HG02798 (cell line): ENCODE measurements around the gene AMH.
"Not testable (repeated sequence)": the region's sequence is repeated elsewhere in the genome, so short reads cannot be mapped to it uniquely, and the experiment has no call there.

ENCODE experiments used
- ATAC-seq: cut with Tn5 transposase; IDR thresholded peaks from one replicate; pipeline ENCODE4 v1.9.1; 2021; ENCODE audit warnings: mild to moderate bottlenecking; ENCODE audit not compliant: unreplicated experiment, poor library complexity

AMH gene

GRCh38 chr19:2281265-2282061, 32.3 kb downstream of the AMH start:
- ATAC-seq, result not testable (repeated sequence)

GRCh38 chr19:2282062-2282861, 33.1 kb downstream of the AMH start, which contains the start of gene PEAK3:
TSS of gene PEAK3 (minus strand) at chr19:2282175. CDS start at chr19:2280931, 1,244 bp downstream.
- ATAC-seq, result no peak

DNA sequence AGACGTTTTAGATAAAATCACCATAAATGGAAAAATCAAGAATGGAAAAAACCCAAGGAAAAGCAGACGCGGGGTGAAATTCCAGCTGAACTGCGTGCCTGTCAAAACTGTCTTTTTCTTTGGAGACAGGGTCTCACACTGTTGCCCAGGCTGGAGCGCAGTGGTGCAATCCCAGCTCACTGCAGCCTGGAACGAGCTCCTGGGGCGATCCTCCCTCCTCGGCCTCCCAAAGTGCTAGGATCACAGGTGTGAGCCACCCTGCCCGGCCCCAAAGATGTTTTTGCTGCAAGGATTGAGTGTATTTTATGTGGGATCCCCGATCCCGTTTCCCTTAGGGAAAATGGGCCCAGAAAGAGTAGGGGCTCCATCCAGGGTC, 33.7 kb downstream of the AMH start:
- no peak for ATAC-seq

DNA sequence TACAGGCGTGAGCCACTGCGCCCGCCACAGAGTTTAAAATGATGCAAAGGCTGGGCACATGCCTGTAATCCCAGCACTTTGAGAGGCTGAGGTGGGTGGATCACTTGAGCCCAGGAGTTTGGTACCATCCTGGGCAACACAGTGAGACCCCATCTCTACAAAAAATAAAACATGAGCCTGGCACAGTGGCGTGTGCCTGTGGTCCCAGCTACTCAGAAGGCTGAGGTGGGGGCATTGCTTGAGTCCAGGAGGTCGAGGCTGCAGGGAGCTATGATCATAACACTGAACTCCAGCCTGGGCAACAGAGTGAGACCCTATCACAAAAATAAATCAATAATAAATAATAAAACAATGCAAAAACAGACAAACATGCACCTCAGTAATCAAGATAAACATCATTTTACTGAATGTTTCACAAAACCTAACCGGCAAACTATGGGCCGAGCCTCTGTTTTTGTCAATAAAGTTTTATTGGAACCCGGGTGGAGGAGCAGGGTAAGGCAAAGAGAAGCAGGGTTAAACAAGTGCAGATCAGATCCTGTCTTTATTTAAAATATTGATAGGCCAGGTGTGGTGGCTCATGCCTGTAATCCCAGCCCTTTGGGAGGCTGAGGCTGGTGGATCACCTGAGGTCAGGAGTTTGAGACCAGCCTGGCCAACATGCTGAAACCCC, 34.8 kb downstream of the AMH start:
- ATAC-seq, result no peak

GRCh38 chr19:2286402-2287140, 37.4 kb downstream of the AMH start:
- no peak for ATAC-seq

- ATAC-seq, result no peak
Observed at GRCh38 chr19:2287585-2288337, 38.6 kb downstream of the AMH start.

GRCh38 chr19:2288338-2288817, 39.3 kb downstream of the AMH start:
- ATAC-seq, result no peak

DNA sequence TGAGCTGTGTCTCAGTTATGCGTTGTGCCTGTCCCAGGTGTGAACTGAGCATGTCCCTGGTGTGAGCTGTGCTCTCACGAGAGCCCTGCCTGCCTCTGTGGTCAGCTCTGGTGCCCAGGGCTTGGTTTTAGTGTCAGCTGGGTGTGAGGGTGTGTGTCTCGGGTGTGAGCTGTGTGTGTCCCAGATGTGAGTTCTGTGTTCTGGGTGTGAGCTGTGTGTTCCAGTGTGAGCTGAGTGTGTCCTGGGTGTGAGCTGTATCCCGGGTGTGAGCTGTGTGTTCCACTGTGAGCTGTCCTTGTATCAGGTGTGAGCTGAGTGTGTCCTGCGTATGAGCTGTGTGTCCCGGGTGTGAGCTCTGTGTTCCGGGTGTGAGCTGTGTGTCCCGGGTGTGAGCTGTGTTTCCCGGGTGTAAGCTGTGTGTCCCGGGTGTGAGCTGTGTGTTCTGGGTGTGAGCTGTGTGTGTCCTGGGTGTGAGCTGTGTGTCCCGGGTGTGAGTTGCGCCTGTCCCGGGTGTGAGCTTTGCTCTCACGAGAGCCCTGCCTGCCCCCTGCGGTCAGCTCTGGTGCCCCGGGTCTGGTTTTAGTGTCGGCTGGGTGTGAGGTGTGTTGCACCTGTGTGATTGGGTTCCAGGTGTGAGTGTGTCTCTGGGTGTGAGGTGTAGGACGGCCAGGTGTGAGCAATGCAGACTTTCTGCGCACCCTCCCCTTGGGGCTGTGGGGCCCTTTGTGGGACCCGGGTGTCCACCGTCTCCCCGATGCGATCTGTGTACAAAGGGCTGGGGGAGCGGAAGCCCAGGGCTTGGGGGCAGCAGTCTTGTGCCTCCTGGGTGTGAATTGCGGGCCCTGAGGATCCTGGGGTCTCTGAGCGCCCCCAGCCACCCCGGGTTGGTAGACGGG, 39.9 kb downstream of the AMH start:
- ATAC-seq, result no peak

DNA sequence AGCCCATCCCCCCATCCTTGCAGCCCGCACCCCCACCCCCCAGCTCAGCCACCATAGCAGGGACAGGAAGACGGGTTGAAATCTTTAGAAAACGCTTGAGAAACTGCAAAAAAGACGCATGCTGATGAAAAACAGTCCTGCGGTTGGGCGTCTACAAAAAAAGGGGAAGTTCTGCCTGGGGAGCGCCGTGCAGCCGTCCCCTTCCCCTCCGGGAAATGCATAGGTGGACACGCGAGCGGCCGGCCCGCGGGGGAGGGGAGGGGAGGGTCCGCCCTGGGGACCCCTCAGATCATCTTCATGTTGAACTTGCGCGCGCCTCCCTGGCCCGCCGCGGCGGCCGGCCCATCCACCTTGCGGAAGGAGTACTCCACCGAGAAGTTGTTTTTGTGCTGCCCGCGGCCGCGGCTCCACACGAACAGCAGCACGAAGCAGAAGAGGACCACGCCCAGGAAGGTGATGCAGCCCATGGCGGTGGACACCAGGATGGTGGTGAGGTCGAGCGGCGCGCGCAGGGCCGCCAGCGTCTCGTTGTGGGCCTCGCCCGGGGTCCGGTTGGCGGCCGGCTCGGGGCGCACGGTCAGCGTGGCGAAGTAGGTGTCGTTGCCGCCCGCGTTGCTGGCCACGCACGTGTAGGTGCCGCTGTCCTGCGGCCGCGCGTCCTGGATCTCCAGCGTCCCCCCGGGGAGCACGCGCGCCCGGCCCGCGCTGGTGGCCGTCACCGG, 40.8 kb downstream of the AMH start:
- ATAC-seq, result no peak

- ATAC-seq, result no peak
Observed at GRCh38 chr19:2290441-2291184, 41.5 kb downstream of the AMH start.

DNA sequence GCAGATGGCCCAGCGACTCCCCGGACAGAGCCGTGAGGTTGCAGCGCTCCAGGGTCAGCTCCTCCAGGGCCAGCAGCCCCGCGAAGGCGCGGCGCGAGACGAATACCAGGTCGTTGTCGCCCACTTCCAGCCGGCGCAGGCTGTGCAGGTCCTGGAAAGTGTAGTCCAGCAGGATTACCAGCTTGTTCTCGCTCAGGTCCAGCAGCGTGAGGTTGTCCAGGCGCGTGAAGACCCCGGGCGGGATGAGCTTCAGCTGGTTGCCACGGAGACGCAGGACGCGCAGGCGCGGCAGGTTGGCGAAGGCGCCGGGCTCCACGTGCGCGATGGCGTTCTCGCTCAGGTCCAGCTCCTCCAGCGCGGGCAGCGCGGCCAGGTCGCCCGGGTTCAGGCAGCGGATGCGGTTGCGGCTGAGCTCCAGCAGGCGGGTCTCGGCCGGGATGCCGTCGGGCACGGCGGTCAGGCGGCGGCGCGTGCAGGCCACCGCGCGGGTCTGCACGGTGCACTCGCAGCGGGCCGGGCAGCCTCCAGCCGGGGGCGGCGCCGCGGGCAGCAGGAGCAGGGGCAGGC, 42.1 kb downstream of the AMH start:
- no peak for ATAC-seq

DNA sequence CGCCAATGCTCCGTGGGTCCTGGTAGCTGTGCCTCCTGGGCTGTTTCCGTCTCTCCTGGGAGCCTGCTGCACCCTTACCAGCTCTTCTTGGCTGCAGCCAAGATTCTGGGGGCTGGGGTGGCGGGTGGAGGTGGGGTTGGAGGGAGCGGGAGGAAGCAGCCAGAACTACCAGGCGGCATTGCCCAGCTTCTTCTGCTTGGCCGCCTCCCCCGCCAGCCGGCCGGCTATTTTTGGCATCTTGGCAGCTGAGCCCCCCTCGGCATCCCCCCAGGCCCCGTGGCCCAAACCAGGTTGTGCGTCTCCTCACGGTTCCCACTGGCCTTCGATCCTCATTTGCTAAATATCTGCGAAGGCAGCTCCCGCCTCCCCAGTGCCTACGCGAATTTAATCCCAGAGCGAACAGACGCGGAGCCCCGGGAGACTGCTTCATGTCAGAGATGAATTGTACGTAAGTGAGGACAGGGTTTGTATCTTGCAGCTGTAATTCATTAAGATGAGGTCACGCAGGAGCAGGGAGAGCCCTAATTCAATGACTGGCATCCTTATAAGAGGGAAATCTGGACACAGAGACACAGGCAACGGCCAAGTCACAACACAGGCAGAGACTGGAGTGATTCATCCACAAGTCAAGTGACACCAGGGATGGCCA, 45.7 kb downstream of the AMH start:
- ATAC-seq, result no peak

- no peak for ATAC-seq
Observed at GRCh38 chr19:2296141-2296540, 47.0 kb downstream of the AMH start.

- ATAC-seq, result no peak
Observed at GRCh38 chr19:2300533-2300932, 51.4 kb downstream of the AMH start.
